ENCODE data around the gene HACL1.

The HACL1 gene

GRCh38 chr3:15520804-15521572, 80.4 kb downstream of the HACL1 start:
- TF ChIP-seq CTCF (IDR thresholded peaks at IDR 0.05): no peak
- Histone ChIP-seq H3K9me3 (no peaks in the 10 kb centered on the region), H3K27ac (peak overlapping the region; percentile 43), H3K27me3 (no peaks in the 10 kb centered on the region), H3K4me3 (ENCODE audit: low read depth in 1 of 2, low read length in 1 of 2) (peak overlapping the region; percentile 30 to 33), H3K4me1 (ENCODE audit: control insufficient read depth in 1 of 2, insufficient read depth in 1 of 2, low read depth in 1 of 2, low read length in 1 of 2) (peaks cover 15 to 30% of the 10 kb centered on the region in 2 experiments), H3K36me3 (no peaks in the 10 kb centered on the region)

- H3K36me3 ChIP-seq: no peaks in the 10 kb centered on the region
- H3K27ac ChIP-seq: no peak overlapping the region
- no peak for TF ChIP-seq CTCF (IDR thresholded peaks at IDR 0.05)
- peaks cover 15 to 30% of the 10 kb centered on the region in 2 experiments for H3K4me1 ChIP-seq (ENCODE audit: control insufficient read depth in 1 of 2, insufficient read depth in 1 of 2, low read depth in 1 of 2, low read length in 1 of 2)
- H3K9me3 ChIP-seq: no peaks in the 10 kb centered on the region
- no peak overlapping the region for H3K4me3 ChIP-seq (ENCODE audit: low read depth in 1 of 2, low read length in 1 of 2)
- H3K27me3 ChIP-seq: no peaks in the 10 kb centered on the region
Measured at GRCh38 chr3:15520185-15520584, 81.2 kb downstream of the HACL1 start.

GRCh38 chr3:15519096-15519495, 82.3 kb downstream of the HACL1 start:
- TF ChIP-seq CTCF (IDR thresholded peaks at IDR 0.05): no peak
- no peaks in the 10 kb centered on the region for H3K27me3 ChIP-seq
- peaks cover 15 to 30% of the 10 kb centered on the region in 2 experiments for H3K4me1 ChIP-seq (ENCODE audit: control insufficient read depth in 1 of 2, insufficient read depth in 1 of 2, low read depth in 1 of 2, low read length in 1 of 2)
- no peak overlapping the region for H3K27ac ChIP-seq
- no peaks in the 10 kb centered on the region for H3K36me3 ChIP-seq
- H3K4me3 ChIP-seq (ENCODE audit: low read depth in 1 of 2, low read length in 1 of 2): no peak overlapping the region
- no peaks in the 10 kb centered on the region for H3K9me3 ChIP-seq

GRCh38 chr3:15514663-15515340, 86.6 kb downstream of the HACL1 start:
- H3K27ac ChIP-seq: no peak overlapping the region
- H3K27me3 ChIP-seq: no peaks in the 10 kb centered on the region
- no peaks in the 10 kb centered on the region for H3K9me3 ChIP-seq
- no peak overlapping the region for H3K4me3 ChIP-seq (ENCODE audit: low read depth in 1 of 2, low read length in 1 of 2)
- H3K36me3 ChIP-seq: no peaks in the 10 kb centered on the region
- peaks cover 0 to 7% of the 10 kb centered on the region in 2 experiments for H3K4me1 ChIP-seq (ENCODE audit: control insufficient read depth in 1 of 2, insufficient read depth in 1 of 2, low read depth in 1 of 2, low read length in 1 of 2)
- TF ChIP-seq CTCF (IDR thresholded peaks at IDR 0.05): no peak

- H3K27me3 ChIP-seq: no peaks in the 10 kb centered on the region
- H3K9me3 ChIP-seq: no peaks in the 10 kb centered on the region
- no peak overlapping the region for H3K27ac ChIP-seq
- H3K4me1 ChIP-seq (ENCODE audit: control insufficient read depth in 1 of 2, insufficient read depth in 1 of 2, low read depth in 1 of 2, low read length in 1 of 2): peaks cover 0 to 7% of the 10 kb centered on the region in 2 experiments
- no peaks in the 10 kb centered on the region for H3K36me3 ChIP-seq
- TF ChIP-seq CTCF (IDR thresholded peaks at IDR 0.05): no peak
- H3K4me3 ChIP-seq (ENCODE audit: low read depth in 1 of 2, low read length in 1 of 2): no peak overlapping the region
Measured at GRCh38 chr3:15513810-15514662, 87.3 kb downstream of the HACL1 start.
